Body of pancreas (tissue), 4 donors: Measurements from ENCODE around the gene GLG1.
"Not testable (repeated sequence)": the region's sequence is repeated elsewhere in the genome, so short reads cannot be mapped to it uniquely, and the experiment has no call there.

Source experiments
- CTCF ChIP-seq, 7 experiments: fragments of 450-650 bp in 4 of 7; fragments of 200-600 bp in 3 of 7; sonication (generic) in 3 of 7; IDR thresholded peaks; one replicate each; pipeline ENCODE4 v1.5.1; 2016 to 2019; ENCODE audit warnings: antibody characterized with exemption in 7 of 7
- POLR2A ChIP-seq, 3 donors: fragments of 450-650 bp; IDR thresholded peaks; one replicate each; pipeline ENCODE4 v1.6.1; 2016; ENCODE audit warnings: antibody characterized with exemption in 3 of 3, mild to moderate bottlenecking in 2 of 3

- TF ChIP-seq CTCF, POLR2A (IDR thresholded peaks at IDR 0.05): not testable (repeated sequence)
Measured at GRCh38 chr16:74398212-74398895, 208.6 kb downstream of the GLG1 start.
